ENCODE measurements around the gene LBH.

DNA sequence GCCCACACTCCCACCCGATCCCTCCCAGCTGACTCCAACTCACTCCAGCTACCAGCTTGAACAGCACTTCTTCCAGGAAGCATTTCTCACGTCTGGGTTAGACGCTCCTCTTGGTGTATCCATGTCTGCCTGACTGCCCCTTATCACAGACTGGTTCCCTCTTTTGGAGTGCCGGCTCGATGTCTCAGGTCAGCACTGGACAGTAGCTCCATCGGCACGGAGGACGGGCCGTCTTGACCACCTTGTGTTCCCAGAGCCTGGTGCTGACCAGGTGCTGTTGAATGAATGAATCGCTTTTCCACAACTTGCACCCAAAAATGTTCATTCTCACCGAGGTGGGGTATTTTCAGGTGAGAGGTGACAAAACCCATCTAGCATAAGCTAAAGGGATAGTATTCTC, 71.8 kb downstream of the LBH start:
- TF ChIP-seq POLR2A (IDR thresholded peaks at IDR 0.05; ENCODE audit: low read depth, low read length) = no peak
- no peak for TF ChIP-seq EZH2 (IDR thresholded peaks at IDR 0.05; ENCODE audit: borderline replicate concordance, low read depth, low read length, severe bottlenecking)
- TF ChIP-seq, protein P1, sequence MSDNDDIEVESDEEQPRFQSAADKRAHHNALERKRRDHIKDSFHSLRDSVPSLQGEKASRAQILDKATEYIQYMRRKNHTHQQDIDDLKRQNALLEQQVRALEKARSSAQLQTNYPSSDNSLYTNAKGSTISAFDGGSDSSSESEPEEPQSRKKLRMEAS (IDR thresholded peaks at IDR 0.05; ENCODE audit: insufficient read depth, insufficient read length) = no peak
- TF ChIP-seq, protein P2, sequence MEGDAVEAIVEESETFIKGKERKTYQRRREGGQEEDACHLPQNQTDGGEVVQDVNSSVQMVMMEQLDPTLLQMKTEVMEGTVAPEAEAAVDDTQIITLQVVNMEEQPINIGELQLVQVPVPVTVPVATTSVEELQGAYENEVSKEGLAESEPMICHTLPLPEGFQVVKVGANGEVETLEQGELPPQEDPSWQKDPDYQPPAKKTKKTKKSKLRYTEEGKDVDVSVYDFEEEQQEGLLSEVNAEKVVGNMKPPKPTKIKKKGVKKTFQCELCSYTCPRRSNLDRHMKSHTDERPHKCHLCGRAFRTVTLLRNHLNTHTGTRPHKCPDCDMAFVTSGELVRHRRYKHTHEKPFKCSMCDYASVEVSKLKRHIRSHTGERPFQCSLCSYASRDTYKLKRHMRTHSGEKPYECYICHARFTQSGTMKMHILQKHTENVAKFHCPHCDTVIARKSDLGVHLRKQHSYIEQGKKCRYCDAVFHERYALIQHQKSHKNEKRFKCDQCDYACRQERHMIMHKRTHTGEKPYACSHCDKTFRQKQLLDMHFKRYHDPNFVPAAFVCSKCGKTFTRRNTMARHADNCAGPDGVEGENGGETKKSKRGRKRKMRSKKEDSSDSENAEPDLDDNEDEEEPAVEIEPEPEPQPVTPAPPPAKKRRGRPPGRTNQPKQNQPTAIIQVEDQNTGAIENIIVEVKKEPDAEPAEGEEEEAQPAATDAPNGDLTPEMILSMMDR (IDR thresholded peaks at IDR 0.05; ENCODE audit: extremely low read depth in 1 of 2, insufficient read depth in 1 of 2, low read depth in 1 of 2, low read length in 2 of 2) = no peak

All from endothelial cell of umbilical vein (primary cell).